RCC 7860 (cell line): ENCODE results near the gene OR56A3.
A peak's percentile ranks its signal among the peaks of the same experiment; 100 is the strongest.
"Not testable (repeated sequence)": the region's sequence is repeated elsewhere in the genome, so short reads cannot be mapped to it uniquely, and the experiment has no call there.

ENCODE experiments used
- DNase-seq: peaks from one replicate; pipeline ENCODE4 v3.0.0-alpha.2; 2015; ENCODE audit warnings: low spot score
- FAIRE-seq: peaks from 2 replicates; lab custom pipeline; 2012; peaks lifted over from hg19 to GRCh38; lab: Jason Lieb, UNC

Gene OR56A3, protein sequence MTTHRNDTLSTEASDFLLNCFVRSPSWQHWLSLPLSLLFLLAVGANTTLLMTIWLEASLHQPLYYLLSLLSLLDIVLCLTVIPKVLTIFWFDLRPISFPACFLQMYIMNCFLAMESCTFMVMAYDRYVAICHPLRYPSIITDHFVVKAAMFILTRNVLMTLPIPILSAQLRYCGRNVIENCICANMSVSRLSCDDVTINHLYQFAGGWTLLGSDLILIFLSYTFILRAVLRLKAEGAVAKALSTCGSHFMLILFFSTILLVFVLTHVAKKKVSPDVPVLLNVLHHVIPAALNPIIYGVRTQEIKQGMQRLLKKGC

DNA sequence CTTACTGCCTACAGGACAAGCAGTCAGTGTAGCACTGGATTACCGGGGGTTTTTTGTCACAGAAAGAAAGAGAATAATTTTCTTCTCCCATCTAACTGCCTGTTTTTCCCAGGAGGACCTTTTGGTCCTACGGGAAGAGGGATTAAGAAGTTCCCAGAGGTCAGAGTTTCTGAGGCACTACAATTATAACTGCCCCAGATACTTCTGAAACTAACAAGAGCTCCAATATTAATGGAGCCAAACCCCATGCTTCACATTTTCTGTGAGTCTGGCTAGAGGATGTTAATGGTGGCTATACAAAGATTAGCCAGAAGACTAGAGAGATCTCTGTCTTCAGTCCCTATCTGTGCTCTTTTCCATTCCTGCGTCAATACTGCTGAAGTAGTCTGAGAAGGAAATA lies at the start of gene OR56A3:
Gene OR56A3 (plus strand): TSS at position 301 of the 400 bp plus-strand sequence. CDS start 5,096 bp downstream, outside the sequence.
- FAIRE-seq (no peak), DNase-seq (no peak)

DNA sequence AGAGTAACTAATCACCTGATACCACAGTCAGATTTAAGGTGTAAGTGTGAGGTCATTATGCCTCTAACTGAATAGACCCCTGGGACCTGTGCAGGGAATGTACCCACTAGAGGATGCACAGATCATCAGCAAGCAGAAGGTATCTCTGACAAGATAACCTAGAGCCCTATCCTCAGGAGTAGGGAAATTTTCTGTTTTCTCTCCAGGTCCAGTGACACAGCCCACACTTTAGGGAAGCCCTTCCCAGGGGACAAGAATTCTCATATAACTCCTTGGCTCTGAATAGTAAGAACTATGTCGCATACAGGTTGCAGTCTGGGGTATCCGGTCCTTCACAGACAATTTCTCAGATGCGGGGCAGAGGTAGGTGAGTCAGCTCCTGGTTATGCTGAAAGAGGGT lies 49.1 kb upstream of the OR56A3 start, which contains the start of gene OR52E5:
Gene OR52E5 (plus strand): TSS at position 301 of the 400 bp plus-strand sequence. CDS start 7,569 bp downstream, outside the sequence.
- FAIRE-seq (no peak), DNase-seq (no peak)

DNA sequence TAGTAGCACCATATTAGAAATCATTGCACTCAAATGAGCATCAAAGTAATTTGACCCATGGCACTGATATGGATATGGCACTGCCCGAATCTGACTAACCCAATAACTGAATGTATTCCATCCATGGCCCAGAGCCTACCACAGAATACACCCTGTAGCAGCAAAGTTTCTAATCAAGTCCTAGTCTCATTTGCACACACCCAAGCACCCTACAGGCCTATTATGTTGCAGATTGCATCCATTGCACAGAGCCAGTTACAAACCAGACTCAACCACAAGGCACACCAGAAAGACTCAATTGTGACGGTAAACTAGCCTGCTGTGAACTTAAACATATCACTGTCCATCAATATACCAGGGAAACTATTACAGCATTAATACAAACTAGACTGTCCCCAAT lies 42.5 kb upstream of the OR56A3 start:
- DNase-seq = no peak

DNA sequence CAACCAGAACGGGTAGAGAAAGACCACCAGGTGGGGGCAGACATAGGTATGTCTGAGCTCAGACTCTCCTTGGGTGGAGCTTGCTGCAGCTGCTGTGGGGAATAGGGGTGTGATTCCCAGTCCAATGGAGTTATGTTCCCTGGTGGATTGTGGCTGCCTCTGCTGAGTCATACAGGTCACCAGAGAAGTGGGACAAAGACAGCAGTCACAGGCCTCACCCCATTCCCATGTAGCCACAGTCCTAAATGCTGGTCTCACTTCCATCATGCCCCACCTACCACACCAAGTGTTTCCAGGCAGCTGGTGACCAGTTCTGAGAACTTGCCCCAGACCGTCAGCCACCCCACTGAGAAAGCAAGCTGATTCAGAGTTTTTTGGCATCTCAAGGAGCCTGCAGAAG lies 31.5 kb upstream of the OR56A3 start:
- DNase-seq = no peak
- no peak for FAIRE-seq

More for the DNA sequence above, 42.5 kb upstream of the OR56A3 start:
- FAIRE-seq = no peak

DNA sequence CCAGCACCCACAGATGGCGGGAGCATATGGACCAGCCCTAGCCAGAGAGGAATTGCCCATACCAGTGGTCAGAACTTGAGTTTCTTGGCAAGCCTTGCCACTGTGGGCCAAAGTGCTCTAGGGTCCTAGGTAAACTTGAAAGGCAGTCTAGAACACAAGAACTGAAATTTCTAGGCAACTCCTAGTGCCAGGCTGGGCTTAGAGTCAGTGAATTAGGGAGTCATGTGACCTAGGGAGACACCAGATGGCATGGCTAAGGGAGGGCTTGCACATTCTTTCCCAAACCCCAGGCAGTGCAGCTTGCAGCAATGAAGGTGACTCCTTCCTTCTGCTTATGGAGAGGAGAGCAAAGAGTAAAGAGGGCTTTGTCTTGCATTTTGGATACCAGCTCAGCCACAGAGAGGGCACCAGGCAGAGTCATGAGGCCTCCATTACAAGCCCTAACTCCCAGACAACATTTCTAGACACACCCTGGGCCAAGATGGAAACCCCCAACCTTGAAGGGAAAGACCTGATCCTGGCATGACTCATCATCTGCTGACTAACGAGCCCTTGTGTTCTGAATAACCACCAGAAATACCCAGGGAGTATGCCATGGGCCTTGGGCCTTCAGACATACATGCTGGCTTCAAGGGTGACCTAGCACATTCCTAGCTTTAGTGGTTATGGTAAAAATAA lies 19.2 kb upstream of the OR56A3 start:
- DNase-seq (peak; percentile 69), FAIRE-seq (no peak)

DNA sequence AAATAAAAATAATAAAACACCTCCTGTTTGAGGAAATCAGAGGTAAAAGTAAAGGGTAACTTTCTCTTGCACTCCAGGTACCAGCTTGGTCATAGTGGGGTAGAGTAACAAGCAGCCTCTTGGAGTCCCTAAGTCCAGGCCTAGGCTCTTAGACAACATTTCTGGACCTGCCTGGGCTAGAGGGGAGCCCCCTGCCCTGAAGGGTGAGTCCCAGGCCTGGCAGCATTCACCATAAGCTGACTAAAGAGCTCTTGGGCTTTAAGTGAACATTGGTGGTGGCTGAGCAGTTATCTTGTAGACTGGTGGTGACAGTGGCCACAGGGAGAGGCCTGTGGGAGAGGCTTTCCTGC lies 18.6 kb upstream of the OR56A3 start:
- FAIRE-seq (no peak), DNase-seq (no peak)

- peak; percentile 7 for DNase-seq
- no peak for FAIRE-seq
Observed at GRCh38 chr11:5923794-5924193, 18.3 kb upstream of the OR56A3 start.

GRCh38 chr11:5928271-5928670 lies 13.8 kb upstream of the OR56A3 start:
- FAIRE-seq (no peak), DNase-seq (no peak)

DNA sequence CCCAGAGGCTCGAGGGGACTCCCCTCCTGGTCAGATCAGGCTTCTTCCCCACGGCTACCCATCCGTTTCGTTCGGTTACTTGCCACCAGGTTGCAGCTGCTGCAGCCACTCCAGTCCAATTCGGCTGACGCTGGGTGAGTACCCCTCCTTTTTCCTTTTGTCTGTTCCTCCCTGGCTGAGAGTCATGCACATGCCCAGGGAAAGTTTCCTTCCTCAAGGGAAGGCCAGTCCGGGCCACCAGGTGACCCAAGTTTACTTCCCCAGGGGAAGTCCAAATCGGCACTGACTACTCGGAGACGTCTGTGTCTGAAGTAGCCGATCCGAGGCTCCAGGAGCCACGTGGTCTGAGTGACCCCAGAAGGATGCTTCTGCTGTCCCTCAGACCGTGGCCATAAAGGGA lies 13.2 kb upstream of the OR56A3 start:
- DNase-seq (no peak), FAIRE-seq (no peak)

DNA sequence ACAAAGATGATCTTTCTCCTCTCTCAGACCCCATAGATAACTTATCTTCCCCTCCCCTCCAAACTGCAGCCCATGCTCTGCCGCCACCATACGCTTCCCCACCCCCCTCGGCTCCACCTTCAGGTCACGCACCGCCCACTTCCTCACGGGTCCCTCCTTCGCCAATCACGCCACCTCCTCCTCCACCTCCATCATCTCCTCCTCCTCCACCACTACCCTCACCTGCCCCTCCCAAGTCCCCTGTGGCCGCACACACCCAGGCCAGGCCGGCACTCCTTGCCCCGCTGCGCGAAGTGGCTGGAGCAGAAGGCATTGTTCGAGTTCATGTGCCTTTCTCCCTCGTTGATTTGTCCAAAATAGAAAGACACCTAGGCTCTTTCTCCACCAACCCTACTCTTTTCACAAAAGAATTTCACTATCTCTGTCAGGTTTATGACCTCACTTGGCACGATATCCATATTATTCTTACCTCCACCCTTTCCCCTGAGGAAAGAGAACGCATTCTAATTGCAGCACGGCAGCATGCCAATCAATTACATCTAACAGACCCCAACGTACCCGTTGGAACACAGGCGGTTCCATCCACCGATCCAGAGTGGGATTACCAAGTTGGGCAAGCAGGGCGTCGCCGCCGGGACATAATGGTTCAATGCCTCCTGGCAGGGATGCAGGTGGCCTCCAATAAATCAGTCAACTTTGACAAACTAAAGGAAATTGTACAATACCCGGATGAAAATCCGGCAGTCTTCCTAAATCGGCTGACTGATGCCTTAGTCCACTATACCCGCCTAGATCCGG lies 12.3 kb upstream of the OR56A3 start:
- DNase-seq = no peak
- FAIRE-seq = no peak

GRCh38 chr11:5930614-5931013 lies 11.4 kb upstream of the OR56A3 start:
- DNase-seq (no peak), FAIRE-seq (no peak)

DNA sequence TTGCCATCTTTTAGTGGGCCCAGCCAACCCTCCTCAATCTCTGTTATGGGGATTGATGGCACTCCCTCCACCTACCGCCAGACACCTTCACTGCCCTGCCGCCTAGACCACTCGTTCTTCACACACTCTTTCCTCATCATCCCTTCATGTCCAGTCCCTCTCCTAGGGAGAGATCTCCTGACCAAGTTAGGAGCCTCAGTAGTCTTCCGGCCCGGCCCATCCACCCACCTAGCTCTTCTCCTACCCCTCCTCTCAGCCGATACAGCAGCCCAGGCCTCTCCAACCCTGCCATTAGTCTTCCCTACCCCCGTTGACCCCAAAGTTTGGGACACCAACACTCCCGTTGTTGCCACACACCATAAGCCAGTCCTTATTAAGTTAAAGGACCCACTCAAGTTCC lies 11.0 kb upstream of the OR56A3 start:
- DNase-seq (no peak), FAIRE-seq (no peak)

DNA sequence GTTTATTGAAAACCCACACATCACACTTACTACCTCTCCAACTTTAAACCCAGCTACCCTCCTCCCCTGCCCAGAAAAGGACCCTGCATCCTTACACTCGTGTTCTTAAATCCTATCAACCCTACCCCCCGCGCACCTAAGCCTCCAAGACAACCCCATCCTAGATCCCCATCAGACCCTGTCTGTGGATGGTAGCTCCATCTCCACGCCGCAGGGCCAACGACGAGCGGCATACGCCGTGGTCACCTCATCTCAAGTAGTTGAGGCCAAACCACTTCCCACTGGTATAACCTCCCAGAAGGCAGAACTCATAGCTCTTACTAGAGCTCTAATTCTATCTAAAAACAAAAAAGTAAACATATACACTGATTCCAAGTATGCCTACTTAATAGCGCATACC lies 9.4 kb upstream of the OR56A3 start:
- no peak for FAIRE-seq
- DNase-seq = no peak

- FAIRE-seq = no peak
- no peak for DNase-seq
Observed at GRCh38 chr11:5933116-5933515, 8.9 kb upstream of the OR56A3 start.

DNA sequence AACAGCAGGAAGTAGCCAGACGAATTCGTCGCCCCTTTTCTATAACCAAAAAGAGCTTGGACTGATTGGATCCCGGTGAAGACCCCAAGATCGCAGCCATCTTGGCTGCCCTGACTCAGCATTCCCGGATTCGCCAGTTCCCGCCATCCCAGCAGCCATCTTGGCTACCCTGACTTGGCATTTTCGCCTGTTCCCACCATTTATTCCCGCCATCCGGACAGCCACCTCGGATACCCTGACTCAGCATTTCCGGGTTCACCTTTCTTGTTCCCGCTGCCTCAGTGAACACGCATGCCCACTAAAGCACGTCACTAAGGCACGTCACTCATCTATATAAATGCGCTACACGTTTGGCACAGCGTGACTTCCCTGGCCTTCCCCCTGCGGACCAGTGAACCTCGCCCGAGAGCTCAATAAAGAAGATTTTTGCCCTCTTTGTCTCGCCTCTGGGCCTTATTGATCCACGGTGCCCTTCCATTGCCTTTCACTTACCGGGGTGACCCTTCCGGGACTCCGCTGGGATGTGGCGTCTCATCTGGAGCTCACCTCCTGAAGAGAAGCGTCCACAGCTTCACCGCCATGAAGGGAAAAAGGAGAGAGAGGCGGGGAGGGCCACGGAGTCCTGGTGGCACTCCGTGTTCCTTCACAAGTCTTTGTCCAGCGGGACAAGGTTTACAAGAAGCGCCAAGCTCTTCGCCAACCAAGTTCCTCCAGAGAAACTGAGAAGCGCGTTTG lies 4.0 kb upstream of the OR56A3 start:
- DNase-seq (no peak), FAIRE-seq (no peak)

DNA sequence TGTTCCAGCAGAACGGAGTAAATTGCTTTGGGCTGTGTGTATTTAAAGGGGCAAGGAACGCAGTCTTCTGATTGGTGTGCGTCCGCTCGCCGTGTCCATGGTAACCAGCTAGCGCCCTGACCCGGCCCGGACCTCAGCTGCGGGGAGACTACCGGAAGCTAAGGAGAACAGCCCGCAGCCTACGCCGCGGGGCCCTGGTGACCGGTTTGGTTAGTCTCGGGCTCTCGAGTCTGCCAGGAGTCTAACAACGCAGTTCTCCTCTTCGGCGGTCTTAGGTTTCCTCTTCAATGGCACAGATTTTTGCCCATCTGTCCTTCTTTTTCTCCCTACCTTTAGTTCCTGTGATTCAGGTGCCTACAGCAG lies 3.5 kb upstream of the OR56A3 start:
- DNase-seq (no peak), FAIRE-seq (no peak)

GRCh38 chr11:5940748-5941147 lies 1.3 kb upstream of the OR56A3 start:
- DNase-seq = no peak
- no peak for FAIRE-seq

DNA sequence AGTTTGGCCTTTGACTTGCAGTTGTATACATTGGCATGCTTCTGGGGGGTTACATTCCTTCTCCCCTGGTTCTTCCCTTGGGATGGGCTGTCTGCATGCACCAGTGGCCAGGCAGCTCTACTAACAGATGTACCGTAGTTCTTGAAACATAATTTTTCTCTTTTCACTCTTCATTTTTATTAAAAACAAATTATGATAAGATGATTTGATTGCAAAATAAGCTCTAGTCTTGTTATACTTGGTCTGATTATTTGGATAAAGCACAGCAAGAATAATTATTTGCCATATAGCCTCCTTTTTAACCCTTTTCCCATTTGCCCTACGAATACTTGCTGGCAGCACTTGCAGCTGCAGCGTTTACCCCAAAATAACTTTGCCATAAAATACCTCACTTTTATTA lies 13.5 kb downstream of the OR56A3 start:
- DNase-seq (no peak), FAIRE-seq (no peak)

DNA sequence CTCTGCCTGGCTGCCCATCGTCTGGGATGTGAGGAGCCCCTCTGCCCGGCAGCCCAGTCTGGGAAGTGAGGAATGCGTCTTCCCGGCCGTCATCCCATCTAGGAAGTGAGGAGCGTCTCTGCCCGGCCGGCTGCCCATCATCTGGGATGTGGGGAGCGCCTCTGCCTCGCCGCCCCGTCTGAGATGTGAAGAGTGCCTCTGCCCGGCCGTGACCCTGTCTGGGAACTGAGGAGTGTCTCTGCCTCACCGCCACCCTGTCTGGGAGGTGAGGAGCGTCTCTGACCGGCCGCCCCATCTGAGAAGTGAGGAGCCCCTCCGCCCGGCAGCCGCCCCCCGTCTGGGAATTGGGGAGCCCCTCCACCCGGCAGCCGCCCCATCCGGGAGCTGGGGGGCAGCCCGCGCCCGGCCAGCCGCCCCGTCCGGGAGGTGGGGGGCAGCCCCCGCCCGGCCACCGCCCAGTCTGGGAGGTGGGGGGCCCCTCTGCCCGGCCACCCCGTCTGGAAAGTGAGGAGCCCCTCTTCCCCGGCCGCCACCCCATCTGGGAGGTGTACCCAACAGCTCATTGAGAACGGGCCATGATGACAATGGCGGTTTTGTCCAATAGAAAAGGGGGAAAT lies 18.8 kb downstream of the OR56A3 start:
- not testable (repeated sequence) for DNase-seq, FAIRE-seq

DNA sequence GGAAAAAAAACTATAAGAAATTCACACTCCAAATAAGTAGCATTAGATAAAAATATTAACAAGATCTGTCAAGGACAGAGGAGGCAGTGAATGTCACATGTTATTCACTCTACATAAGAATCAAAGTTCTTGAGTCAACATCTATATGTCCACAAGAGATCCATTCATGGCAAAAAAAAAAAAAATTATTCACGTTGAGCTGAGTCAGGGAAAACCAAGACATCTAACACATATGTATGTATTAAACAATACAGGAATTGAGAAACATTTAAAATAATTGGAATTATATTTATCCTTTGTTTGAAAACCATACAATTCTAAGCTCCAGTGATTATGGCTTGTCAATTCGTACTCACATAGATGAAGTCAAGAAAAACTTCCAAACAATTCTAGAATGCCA lies 24.9 kb downstream of the OR56A3 start:
- FAIRE-seq (no peak), DNase-seq (no peak)

DNA sequence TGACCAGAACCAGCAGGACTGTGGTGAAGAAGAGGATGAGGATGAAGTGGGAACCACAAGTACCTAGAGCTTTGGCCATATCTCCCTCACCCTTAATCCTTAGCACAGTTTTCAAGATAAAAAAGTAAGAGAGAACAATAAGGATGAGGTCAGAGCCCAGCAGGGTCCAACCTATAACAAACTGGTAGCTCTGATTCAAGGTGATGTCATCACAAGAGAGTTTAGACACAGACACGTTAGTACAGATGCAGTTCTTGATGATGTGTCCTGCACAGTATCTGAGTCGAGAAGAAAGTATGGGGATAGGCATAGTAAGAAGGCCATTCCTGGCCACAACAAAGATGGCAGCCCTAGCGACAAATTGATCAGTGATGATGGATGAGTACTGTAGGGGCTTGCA lies 25.7 kb downstream of the OR56A3 start:
- DNase-seq (no peak), FAIRE-seq (no peak)
